DND-41 (cell line): ENCODE measurements around the gene FAM222A.

Experiments
- ATAC-seq: fragments of 200-7000 bp; cut with Tn5 transposase; 3 replicates; pipeline ENCODE4 v1.9.1; 2021; ENCODE audit warnings: low read depth; ENCODE audit not compliant: insufficient read depth
- DNase-seq: peaks from one replicate; pipeline ENCODE4 v3.0.0-alpha.2; 2020
- H2AFZ ChIP-seq: 2 replicates; pipeline ENCODE4 v1.6.0; 2012; ENCODE audit warnings: low read depth, low read length
- H3K27ac ChIP-seq: 2 replicates; pipeline ENCODE4 v1.5.1; 2012; ENCODE audit warnings: low read length, inconsistent platforms
- H3K27me3 ChIP-seq: fragments of 200-600 bp; sonication (generic); 2 replicates; pipeline ENCODE4 v1.6.0; 2012; ENCODE audit warnings: low read length, mild to moderate bottlenecking, inconsistent platforms; ENCODE audit not compliant: insufficient read depth, poor library complexity
- H3K36me3 ChIP-seq: 2 replicates; pipeline ENCODE4 v1.5.1; 2012; ENCODE audit warnings: low read length, inconsistent platforms; ENCODE audit not compliant: insufficient read depth
- H3K4me1 ChIP-seq: 2 replicates; pipeline ENCODE4 v1.5.1; 2012; ENCODE audit warnings: mild to moderate bottlenecking, low read length; ENCODE audit not compliant: insufficient read depth
- H3K4me2 ChIP-seq: 2 replicates; pipeline ENCODE4 v1.6.0; 2012; ENCODE audit warnings: mild to moderate bottlenecking, moderate library complexity, low read length, inconsistent platforms; ENCODE audit not compliant: insufficient read depth
- H3K4me3 ChIP-seq, 2 experiments: fragments of 200-600 bp in 1 of 2; shearing (Covaris generic) in 1 of 2; 2 replicates each; pipeline ENCODE4 v1.5.1; 2012 to 2016; ENCODE audit warnings: inconsistent platforms in 2 of 2, low read length in 2 of 2, mild to moderate bottlenecking in 2 of 2, low read depth in 1 of 2, moderate library complexity in 1 of 2
- H3K79me2 ChIP-seq: 2 replicates; pipeline ENCODE4 v1.6.0; 2012; ENCODE audit warnings: low read length, inconsistent platforms; ENCODE audit not compliant: insufficient read depth
- H3K9ac ChIP-seq: 2 replicates; pipeline ENCODE4 v1.6.0; 2012; ENCODE audit warnings: low read depth, mild to moderate bottlenecking, inconsistent platforms, low read length, moderate library complexity
- H3K9me3 ChIP-seq: 2 replicates; pipeline ENCODE4 v1.5.1; 2012; ENCODE audit warnings: low read length, moderate library complexity, mild to moderate bottlenecking, inconsistent platforms; ENCODE audit not compliant: insufficient read depth, severe bottlenecking
- H4K20me1 ChIP-seq: 2 replicates; pipeline ENCODE4 v1.6.0; 2012; ENCODE audit warnings: low read length; ENCODE audit not compliant: insufficient read depth
- EZH2 ChIP-seq: IDR thresholded peaks from 3 replicates; pipeline ENCODE4 v1.6.1; 2012; ENCODE audit warnings: borderline replicate concordance, low read depth, mild to moderate bottlenecking, moderate library complexity, low read length, inconsistent platforms; ENCODE audit not compliant: severe bottlenecking
- TF ChIP-seq, protein P1 (sequence below): IDR thresholded peaks from 2 replicates; pipeline ENCODE4 v1.5.1; 2012; ENCODE audit warnings: borderline replicate concordance, low read length, moderate library complexity, mild to moderate bottlenecking; ENCODE audit not compliant: poor library complexity, severe bottlenecking; ENCODE audit errors: extremely low read depth

The FAM222A gene

DNA sequence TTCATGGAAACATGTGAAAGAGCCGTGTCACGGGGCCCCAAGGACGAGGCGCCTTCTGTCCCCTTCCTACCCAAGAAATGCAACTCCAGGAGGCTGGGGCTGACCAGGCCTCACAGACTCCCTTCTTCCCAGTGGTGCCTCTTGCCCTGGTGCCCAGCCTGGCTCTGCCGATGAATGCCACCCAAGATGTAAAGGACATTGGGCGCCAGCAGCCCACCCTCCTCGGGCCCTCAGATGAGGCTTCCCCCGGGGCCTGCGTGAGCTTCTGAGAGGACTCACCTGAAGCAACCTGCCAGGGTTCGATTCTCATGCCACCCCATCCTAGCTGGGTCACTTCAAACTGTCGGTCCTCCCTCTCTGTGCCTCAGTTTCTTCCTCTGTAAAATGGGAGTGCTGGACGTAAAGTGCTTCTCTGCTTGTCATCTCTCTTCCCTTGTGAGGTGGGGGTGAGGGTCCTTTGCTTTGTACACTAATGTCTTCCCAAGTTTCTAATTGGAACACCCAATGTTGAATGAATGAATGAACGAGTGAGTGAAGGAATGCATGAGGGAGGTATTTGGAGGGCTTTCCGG, 10.8 kb downstream of the FAM222A start:
- no peak for ATAC-seq
- Histone ChIP-seq H3K9ac (no peak overlapping the region), H4K20me1 (peaks cover 16% of the 10 kb centered on the region), H3K9me3 (no peaks in the 10 kb centered on the region), H2AFZ (no peak overlapping the region), H3K27ac (no peak overlapping the region), H3K4me1 (no peaks in the 10 kb centered on the region), H3K79me2 (no peaks in the 10 kb centered on the region), H3K36me3 (no peaks in the 10 kb centered on the region), H3K4me3 (no peak overlapping the region), H3K27me3 (no peaks in the 10 kb centered on the region), H3K4me2 (no peak overlapping the region)
- DNase-seq = no peak
- TF ChIP-seq, protein P1, sequence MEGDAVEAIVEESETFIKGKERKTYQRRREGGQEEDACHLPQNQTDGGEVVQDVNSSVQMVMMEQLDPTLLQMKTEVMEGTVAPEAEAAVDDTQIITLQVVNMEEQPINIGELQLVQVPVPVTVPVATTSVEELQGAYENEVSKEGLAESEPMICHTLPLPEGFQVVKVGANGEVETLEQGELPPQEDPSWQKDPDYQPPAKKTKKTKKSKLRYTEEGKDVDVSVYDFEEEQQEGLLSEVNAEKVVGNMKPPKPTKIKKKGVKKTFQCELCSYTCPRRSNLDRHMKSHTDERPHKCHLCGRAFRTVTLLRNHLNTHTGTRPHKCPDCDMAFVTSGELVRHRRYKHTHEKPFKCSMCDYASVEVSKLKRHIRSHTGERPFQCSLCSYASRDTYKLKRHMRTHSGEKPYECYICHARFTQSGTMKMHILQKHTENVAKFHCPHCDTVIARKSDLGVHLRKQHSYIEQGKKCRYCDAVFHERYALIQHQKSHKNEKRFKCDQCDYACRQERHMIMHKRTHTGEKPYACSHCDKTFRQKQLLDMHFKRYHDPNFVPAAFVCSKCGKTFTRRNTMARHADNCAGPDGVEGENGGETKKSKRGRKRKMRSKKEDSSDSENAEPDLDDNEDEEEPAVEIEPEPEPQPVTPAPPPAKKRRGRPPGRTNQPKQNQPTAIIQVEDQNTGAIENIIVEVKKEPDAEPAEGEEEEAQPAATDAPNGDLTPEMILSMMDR = no peak
- no peak for TF ChIP-seq EZH2

DNA sequence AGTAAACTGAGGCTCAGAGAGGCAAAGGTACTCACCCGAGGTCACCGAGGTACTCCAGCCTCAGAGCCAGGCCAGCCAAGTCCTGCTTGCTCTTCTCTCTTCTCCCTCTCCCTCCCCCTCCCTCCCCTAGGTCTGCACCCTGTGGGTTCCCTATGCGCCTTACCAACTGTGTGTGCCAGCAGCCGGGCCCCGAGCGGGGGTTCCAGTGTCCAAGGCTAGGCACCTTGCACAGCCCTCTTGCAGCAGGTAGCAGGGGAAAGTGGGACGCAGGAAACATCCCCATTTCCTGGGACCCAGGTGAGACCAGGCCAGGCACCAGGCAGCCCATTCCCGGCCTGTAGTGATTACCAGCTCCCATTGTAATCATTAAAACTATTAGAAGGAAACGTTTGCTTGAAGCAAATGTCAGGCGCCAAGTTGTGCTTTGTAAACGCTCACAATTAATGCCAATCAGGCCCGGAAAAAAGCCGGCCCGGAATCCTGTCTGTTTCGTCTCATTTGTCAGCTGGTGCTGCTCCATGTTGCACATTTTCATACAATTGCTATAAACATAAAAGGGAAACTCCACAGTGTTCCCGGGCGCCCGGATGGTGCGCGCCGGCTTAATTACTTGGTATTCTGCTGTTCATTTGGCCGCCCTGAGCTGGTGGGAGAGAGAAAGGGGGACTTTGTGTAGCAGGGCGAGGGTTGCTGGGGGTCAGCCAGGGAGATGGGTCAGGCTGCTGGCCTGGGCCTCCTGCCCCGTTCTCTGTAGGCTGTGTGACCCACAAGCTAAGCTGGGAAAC, 11.9 kb downstream of the FAM222A start:
- ATAC-seq (no peak), DNase-seq (no peak)
- Histone ChIP-seq H4K20me1 (peaks cover 16% of the 10 kb centered on the region), H3K79me2 (no peaks in the 10 kb centered on the region), H3K9me3 (no peaks in the 10 kb centered on the region), H3K4me2 (no peak overlapping the region), H3K4me3 (no peak overlapping the region), H3K9ac (no peak overlapping the region), H3K4me1 (no peaks in the 10 kb centered on the region), H3K27ac (no peak overlapping the region), H3K27me3 (no peaks in the 10 kb centered on the region), H3K36me3 (no peaks in the 10 kb centered on the region), H2AFZ (no peak overlapping the region)
- TF ChIP-seq EZH2 = no peak
- TF ChIP-seq, protein P1 = no peak

DNA sequence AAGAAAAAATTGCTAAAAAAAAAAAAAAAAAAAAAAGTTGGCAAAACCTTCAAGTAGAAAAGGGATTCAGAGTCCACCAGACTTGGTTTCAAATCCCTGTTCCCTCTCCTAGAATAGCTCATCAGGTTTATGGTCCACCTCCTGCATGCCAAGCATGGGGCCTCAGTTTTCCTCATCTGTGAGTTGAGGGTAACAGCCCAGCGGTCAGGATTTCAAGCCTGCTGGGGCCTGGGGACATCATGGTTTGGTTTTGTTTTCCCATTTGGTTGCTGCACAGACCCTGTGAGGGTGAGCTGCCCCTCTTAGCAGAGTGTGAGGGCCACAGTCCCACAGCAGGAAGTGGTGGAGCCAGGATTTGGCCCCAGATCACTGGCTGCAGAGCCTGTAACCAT, 12.5 kb downstream of the FAM222A start:
- TF ChIP-seq, protein P1 = no peak
- TF ChIP-seq EZH2 = no peak
- no peaks in the 10 kb centered on the region for H3K79me2 ChIP-seq
- H3K36me3 ChIP-seq = no peaks in the 10 kb centered on the region
- H3K4me2 ChIP-seq = no peak overlapping the region
- no peaks in the 10 kb centered on the region for H3K9me3 ChIP-seq
- H3K27me3 ChIP-seq = no peaks in the 10 kb centered on the region
- H4K20me1 ChIP-seq = peaks cover 19% of the 10 kb centered on the region
- H3K4me3 ChIP-seq = no peak overlapping the region
- no peaks in the 10 kb centered on the region for H3K4me1 ChIP-seq
- no peak for ATAC-seq
- H3K9ac ChIP-seq = no peak overlapping the region
- DNase-seq = no peak
- no peak overlapping the region for H2AFZ ChIP-seq
- no peak overlapping the region for H3K27ac ChIP-seq
